Measurements from ENCODE around the gene POP4.

Gene POP4

GRCh38 chr19:29634423-29635130 is 28.5 kb downstream of the POP4 start:
- no peak for DNase-seq

DNA sequence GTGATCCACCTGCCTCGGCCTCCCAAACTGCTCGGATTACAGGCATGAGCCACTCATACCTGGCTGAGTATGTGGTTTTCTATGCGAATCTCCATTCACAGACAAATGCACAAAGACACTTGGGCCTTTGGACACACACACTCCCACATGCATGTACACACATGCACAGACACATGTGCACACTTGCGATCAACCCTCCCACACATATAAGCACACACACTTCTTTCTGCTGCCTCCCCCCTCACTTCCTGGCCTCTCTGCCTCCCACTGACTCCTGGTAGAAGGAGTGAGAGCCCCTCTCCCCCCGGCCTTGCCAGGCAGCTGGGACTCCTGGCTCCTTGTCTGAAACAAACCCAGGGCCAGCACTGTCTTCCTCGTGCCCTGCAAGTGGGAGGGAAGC is 29.9 kb downstream of the POP4 start:
- no peak for DNase-seq

- DNase-seq: no peak
These were observed 30.7 kb downstream of the POP4 start for GRCh38 chr19:29636553-29637360.

DNA sequence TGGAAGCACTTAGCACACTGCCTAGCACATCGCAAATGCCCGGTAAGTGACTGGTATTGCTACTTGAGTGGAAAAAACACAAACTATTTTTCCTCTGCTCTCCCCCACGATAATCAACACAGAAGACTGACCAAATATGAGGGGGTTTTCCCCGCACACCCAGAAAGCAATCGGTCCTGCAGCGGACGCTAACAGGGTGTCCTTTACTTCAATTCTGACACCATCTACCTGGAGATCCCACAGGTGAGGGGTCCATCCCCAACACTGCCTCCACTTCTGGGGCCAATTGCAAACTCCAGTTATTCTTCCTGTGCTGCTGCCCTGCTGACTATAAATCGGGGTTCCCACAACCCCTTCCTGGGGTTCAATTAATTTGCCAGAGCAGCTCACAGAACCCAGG is 33.0 kb downstream of the POP4 start:
- no peak for DNase-seq

DNA sequence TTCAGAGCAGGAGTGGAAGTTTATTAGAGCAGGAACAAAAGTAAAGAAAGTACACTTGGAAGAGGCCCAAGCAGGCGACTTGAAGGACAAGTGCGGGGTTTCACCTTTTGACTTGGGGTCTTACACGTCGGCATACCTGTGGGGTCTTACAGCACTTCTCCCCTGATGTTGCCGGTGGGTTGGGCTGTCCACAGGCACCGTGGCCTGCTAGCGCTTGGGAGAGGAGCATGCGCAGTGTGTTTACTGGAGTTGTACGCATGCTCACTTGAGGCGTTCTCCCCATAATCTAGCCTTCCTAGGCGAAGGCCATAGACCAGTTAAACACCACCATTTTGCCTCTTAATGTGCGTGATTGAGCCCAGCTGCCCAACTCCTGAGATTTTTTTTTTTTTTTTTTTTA is 34.1 kb downstream of the POP4 start:
- DNase-seq: no peak

DNA sequence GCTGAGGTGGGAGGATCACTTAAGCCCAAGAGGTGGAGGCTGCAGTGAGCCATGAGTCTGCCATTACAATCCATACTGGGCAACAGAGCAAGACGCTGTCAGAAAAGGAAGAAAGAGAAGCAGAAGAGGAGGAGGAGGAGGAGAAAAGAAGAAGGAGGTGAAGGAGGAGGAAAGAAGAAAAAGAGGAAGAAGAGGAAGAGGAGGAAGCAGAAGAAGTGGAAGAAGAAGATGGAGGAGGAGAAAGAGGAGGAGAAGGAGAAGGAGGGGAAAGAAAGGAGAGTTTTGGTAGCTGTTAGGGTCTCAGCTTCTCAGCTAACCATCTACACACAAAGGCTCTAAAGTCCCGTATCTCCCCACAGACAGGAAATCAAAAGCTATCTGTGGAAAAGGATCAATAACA is 35.5 kb downstream of the POP4 start:
- DNase-seq: no peak

GRCh38 chr19:29643361-29643935 is 37.4 kb downstream of the POP4 start:
- no peak for DNase-seq

GRCh38 chr19:29644210-29644609 is 38.1 kb downstream of the POP4 start:
- no peak for DNase-seq

- no peak for DNase-seq
These were observed 39.4 kb downstream of the POP4 start for GRCh38 chr19:29645491-29645867.

GRCh38 chr19:29645911-29646310 is 39.8 kb downstream of the POP4 start:
- DNase-seq: peak; percentile 29

GRCh38 chr19:29650772-29651387 is 44.8 kb downstream of the POP4 start:
- peak; percentile 39 for DNase-seq

DNA sequence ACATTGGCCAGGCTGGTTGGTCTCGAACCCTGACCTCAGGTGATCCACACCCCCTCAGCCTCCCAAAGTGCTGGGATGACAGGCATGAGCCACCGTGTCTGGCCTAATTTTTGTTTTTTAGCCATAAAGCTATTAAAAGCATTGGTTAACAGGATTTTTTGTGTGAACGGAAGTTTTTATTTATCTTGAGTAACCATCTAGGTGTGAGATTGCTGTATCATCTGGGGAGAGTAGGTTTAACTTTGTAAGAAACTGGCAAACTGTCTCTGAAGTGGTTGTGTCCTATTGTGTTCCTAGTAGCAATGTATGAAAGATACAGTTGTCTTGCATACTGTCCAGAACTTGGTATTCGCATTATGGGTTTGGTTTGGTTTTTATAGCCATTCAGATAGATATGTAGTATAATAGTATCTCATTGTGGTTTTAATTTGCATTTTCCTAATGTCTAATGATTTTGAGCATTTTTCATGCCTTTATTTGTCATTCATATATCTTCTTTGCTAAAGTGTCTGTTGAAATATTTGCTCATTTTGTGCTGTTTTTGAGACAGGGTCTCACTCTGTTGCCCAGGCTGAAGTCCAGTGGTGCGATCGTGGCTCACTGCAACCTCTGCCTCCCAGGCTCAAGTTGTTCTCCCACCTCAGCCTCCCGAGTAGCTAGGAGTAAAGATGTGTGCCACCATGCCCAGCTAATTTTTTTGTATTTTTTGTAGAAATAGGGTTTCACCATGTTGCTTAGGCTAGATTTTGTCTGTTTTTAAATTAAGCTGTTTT is 45.7 kb downstream of the POP4 start:
- no peak for DNase-seq

DNA sequence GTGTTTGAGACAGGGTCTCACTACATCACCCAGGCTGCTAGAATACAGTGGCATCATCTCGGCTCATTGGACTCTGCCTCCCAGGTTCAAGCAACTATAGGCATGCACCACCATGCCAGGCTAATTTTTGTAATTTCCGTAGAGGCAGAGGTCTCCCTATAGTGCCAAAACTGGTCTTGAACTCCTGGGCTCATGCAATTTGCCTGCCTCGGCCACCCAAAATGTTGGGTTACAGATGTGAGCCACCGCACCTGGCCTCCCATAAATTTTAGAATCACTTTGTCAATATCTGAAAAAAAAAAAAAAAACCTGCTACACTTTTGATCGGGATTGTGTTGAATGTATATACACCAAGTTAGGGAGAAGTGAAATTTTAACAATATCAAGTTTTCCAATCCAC is 47.3 kb downstream of the POP4 start:
- no peak for DNase-seq

- DNase-seq: no peak
These were observed 49.7 kb downstream of the POP4 start for GRCh38 chr19:29655648-29656335.

- no peak for DNase-seq
These were observed 52.3 kb downstream of the POP4 start for GRCh38 chr19:29658221-29658991.

GRCh38 chr19:29660835-29661234 is 54.8 kb downstream of the POP4 start:
- DNase-seq: no peak

DNA sequence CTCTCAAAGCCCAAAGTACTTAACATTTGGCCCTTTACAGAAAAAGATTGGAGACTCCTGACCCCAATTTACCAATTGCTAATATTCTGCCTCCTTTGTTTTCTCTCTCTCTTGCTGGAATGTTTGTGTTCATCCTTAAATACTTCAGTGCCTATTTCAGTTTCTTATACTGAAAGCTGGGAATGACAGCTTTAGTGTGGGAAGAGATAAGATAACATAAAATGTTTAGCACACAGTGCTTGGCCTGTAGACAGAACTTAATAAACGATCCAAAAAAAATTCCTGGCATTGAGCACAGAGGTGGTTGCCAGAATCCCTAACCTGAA is 56.2 kb downstream of the POP4 start:
- no peak for DNase-seq

DNA sequence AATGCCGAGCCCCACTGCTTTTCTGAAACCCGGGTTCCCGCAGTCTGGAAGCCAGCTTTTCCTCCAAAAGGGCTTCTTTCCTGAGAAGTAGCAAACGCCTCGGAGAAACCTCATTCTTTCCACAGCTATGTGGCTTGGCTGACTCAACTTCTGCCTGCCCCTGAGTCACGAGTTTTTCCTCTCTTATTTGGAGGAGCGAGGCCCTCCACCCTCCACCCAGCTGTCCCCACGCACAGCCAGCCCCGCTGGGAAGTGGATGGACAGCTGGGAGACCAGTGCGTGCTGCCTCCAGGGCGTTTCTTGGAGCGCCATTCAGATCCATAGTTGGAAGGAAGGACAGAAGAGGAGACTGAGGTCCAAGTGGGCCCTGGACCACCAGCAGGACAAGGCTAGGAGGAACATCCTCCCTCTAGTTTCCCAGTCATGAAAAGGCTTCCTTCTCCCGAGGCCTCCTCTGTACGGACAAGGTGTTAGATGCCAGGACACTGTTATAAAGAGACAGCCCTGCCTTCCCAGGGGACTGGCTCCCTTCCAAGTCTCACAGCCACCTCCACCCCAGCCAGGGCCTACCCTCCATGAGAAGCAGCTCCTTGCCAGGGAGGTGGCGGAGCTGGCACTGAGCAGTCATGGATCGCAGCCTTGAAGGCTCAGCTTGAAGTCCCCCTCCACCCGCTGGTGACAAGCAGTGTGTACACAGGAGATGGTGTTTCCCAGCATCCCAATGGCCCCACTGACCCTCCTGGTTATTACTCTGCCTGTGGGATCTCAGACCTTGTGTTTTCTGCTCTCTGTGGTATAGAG is 56.7 kb downstream of the POP4 start:
- no peak for DNase-seq

- no peak for DNase-seq
These were observed 58.0 kb downstream of the POP4 start for GRCh38 chr19:29663861-29664752.

GRCh38 chr19:29664753-29665214 is 58.7 kb downstream of the POP4 start:
- DNase-seq: no peak
